Endodermal cell (in vitro differentiated cells): ENCODE measurements around the gene SCN8A. TPM values are rescaled to one million over a fixed set of nuclear protein-coding genes. Genes with fewer than 3 reads are reported as not detected.

Experiments used
- DNase-seq: peaks from one replicate; pipeline ENCODE4 v3.0.0-alpha.2; 2017
- H3K27ac ChIP-seq: 2 replicates; pipeline ENCODE4 v1.5.1; 2013; ENCODE audit warnings: mild to moderate bottlenecking, low read depth, low read length, moderate library complexity
- H3K27me3 ChIP-seq: 2 replicates; pipeline ENCODE4 v1.6.1; 2013; ENCODE audit warnings: mild to moderate bottlenecking, low read length, moderate library complexity; ENCODE audit not compliant: insufficient read depth, control insufficient read depth, poor library complexity, severe bottlenecking
- H3K36me3 ChIP-seq: 2 replicates; pipeline ENCODE4 v1.7.0; 2013; ENCODE audit warnings: mild to moderate bottlenecking, low read length, moderate library complexity; ENCODE audit not compliant: control insufficient read depth, insufficient read depth
- H3K4me1 ChIP-seq: one replicate; pipeline ENCODE4 v1.7.0; 2013; ENCODE audit warnings: low read length; ENCODE audit not compliant: control insufficient read depth, insufficient read depth
- H3K4me3 ChIP-seq: 2 replicates; pipeline ENCODE4 v1.5.1; 2013; ENCODE audit warnings: mild to moderate bottlenecking, low read length, moderate library complexity
- H3K9ac ChIP-seq: 2 replicates; pipeline ENCODE4 v1.6.1; 2013; ENCODE audit warnings: mild to moderate bottlenecking, low read length, moderate library complexity; ENCODE audit not compliant: poor library complexity, severe bottlenecking; ENCODE audit errors: extremely low read depth
- H3K9me3 ChIP-seq: 2 replicates; pipeline ENCODE4 v1.6.1; 2013; ENCODE audit warnings: mild to moderate bottlenecking, low read length, moderate library complexity; ENCODE audit not compliant: control insufficient read depth
- H3K27ac Mint-ChIP-seq: 2 replicates; pipeline ENCODE4 v1.8.0; 2020; ENCODE audit warnings: mixed read lengths
- H3K27me3 Mint-ChIP-seq: 2 replicates; pipeline ENCODE4 v1.8.0; 2021; ENCODE audit warnings: mild to moderate bottlenecking, mixed read lengths; ENCODE audit not compliant: insufficient read depth
- H3K36me3 Mint-ChIP-seq: 2 replicates; pipeline ENCODE4 v1.8.0; 2020; ENCODE audit warnings: low read depth, mixed read lengths
- H3K4me1 Mint-ChIP-seq: 2 replicates; pipeline ENCODE4 v1.8.0; 2020; ENCODE audit warnings: mixed read lengths
- H3K4me3 Mint-ChIP-seq: 2 replicates; pipeline ENCODE4 v1.8.0; 2020; ENCODE audit warnings: mild to moderate bottlenecking, moderate library complexity, mixed read lengths
- H3K9me3 Mint-ChIP-seq: 2 replicates; pipeline ENCODE4 v1.8.0; 2020; ENCODE audit warnings: mild to moderate bottlenecking, mixed read lengths
- WGBS, 2 experiments: methylation state at CpG; one replicate each; pipeline versions ENCODE4 v1.1.5 to v1.1.7; 2013; ENCODE audit warnings: missing lambda C conversion rate in 2 of 2, mixed read lengths in 1 of 2; ENCODE audit not compliant: insufficient coverage in 1 of 2, insufficient read length in 1 of 2; 5-methylcytosine and 5-hydroxymethylcytosine counted together
- total RNA-seq, 2 donors: library from RNA; stranded (reverse); fragmentation: NEBNext Ultra II Directional in 1 of 2; extraction: Animal tissue kit (Norgen Biotek cat#: 25700) in 1 of 2; gene quantifications; 2 replicates in 1 of 2; 3 replicates in 1 of 2; pipeline ENCODE4 v1.2.1, GENCODE V29; 2021
- TF ChIP-seq, protein P1 (sequence below): fragments of 200-600 bp; sonication (generic); conservative IDR thresholded peaks from 2 replicates; pipeline ENCODE4 v1.5.0; 2021; ENCODE audit warnings: antibody characterized with exemption, mild to moderate bottlenecking

SCN8A gene
- total RNA-seq, 2 donors from 2014 or later, result 9.5 to 9.7 TPM

DNA sequence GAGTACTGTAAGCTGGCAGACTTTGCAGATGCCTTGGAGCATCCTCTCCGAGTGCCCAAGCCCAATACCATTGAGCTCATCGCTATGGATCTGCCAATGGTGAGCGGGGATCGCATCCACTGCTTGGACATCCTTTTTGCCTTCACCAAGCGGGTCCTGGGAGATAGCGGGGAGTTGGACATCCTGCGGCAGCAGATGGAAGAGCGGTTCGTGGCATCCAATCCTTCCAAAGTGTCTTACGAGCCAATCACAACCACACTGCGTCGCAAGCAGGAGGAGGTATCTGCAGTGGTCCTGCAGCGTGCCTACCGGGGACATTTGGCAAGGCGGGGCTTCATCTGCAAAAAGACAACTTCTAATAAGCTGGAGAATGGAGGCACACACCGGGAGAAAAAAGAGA, 215.9 kb downstream of the SCN8A start:
- no peak for DNase-seq
- Histone ChIP-seq H3K27me3 (no peaks in the 10 kb centered on the region), H3K4me1 (no peaks in the 10 kb centered on the region), H3K36me3 (no peaks in the 10 kb centered on the region), H3K9ac (no peak overlapping the region), H3K9me3 (no peaks in the 10 kb centered on the region), H3K27ac (no peak overlapping the region), H3K4me3 (no peak overlapping the region)
- no peaks in the 10 kb centered on the region for H3K36me3 Mint-ChIP-seq
- H3K9me3 Mint-ChIP-seq, result no peaks in the 10 kb centered on the region
- no peaks in the 10 kb centered on the region for H3K27me3 Mint-ChIP-seq
- H3K4me1 Mint-ChIP-seq, result peaks cover 5% of the 10 kb centered on the region
- TF ChIP-seq, protein P1, sequence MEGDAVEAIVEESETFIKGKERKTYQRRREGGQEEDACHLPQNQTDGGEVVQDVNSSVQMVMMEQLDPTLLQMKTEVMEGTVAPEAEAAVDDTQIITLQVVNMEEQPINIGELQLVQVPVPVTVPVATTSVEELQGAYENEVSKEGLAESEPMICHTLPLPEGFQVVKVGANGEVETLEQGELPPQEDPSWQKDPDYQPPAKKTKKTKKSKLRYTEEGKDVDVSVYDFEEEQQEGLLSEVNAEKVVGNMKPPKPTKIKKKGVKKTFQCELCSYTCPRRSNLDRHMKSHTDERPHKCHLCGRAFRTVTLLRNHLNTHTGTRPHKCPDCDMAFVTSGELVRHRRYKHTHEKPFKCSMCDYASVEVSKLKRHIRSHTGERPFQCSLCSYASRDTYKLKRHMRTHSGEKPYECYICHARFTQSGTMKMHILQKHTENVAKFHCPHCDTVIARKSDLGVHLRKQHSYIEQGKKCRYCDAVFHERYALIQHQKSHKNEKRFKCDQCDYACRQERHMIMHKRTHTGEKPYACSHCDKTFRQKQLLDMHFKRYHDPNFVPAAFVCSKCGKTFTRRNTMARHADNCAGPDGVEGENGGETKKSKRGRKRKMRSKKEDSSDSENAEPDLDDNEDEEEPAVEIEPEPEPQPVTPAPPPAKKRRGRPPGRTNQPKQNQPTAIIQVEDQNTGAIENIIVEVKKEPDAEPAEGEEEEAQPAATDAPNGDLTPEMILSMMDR, result no peak
- 94% methylated on average over 7 to 16 of the region's 16 CpGs for WGBS, 2 experiments
- no peak overlapping the region for H3K27ac Mint-ChIP-seq
- H3K4me3 Mint-ChIP-seq, result no peak overlapping the region

DNA sequence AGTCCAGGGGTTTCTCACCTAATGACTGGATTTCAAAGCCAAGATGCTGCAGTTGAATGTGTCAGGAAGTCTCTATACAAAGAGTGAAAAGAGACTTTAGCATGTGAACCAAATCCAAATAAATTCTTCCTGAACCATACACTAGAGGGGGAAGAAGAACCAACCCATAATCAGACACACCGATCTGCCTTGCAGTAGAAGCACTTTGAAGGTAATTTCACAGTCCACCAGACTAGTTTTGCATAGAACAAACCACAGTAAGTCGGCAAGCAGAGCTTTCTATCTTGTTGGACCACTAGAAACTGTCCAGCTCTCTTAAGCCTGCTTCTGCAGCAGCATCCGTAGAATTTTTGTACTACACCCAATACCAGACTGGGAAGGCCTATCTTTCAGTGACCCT, 218.2 kb downstream of the SCN8A start:
- no peak overlapping the region for H3K9ac ChIP-seq
- H3K27me3 ChIP-seq, result peaks cover 10% of the 10 kb centered on the region
- H3K27ac Mint-ChIP-seq, result no peak overlapping the region
- no peak overlapping the region for H3K27ac ChIP-seq
- H3K9me3 ChIP-seq, result no peaks in the 10 kb centered on the region
- no peak for DNase-seq
- H3K4me3 ChIP-seq, result no peak overlapping the region
- TF ChIP-seq, protein P1, result peak; percentile 25
- H3K4me1 ChIP-seq, result no peaks in the 10 kb centered on the region
- 82 to 83% methylated on average over 1 to 3 of the region's 3 CpGs for WGBS, 2 experiments
- no peaks in the 10 kb centered on the region for H3K36me3 Mint-ChIP-seq
- no peaks in the 10 kb centered on the region for H3K36me3 ChIP-seq
- H3K27me3 Mint-ChIP-seq, result peaks cover 15% of the 10 kb centered on the region
- H3K9me3 Mint-ChIP-seq, result no peaks in the 10 kb centered on the region
- no peaks in the 10 kb centered on the region for H3K4me1 Mint-ChIP-seq
- H3K4me3 Mint-ChIP-seq, result no peak overlapping the region

DNA sequence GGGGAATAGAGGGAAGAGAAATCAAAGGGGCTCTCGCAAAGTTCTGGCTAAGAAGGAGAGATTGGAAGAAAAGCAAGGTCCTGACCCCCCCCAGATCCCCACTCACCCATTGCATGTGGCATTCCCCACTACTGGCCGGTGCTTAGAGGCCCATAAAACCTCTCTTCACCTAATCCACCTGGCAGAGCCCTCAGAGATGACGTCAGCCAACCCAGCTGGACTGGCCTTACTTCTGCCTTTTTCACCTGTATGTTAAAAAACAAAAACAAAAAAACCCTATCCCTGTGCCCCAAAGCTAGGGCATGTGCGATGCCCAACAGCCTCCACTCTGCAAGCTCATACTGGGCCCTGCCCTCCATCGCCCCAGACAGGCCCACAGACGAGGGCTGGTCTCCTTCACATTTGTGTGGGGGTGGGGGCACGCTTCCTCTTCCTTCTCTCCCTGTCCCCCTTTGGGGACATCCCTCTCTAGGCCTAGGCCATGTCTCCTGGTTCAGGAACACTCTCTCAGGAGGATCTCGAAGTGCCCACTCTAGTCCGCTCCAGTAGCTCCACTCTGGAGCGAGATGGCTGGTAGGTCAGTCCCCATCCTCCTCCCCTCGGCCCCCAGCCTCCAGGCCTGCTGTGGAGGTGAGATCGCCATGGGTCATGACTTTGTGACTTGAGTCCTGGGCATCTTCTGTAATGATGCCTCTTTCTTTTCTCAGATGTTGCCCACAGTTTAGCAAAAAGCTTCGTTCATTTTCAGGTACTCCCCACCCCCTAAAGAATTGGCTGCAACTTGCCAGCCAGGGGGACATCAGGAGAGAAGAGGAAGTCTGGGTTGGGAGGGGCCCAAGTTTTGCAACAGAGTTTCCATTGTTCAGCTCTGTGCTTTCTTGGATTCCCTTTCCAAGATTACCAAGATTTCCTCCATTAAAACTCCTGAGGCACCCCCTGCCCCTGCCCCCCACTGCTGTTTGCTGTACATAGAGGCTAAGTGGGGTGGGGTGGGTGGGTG, 220.5 kb downstream of the SCN8A start:
- Histone ChIP-seq H3K36me3 (no peaks in the 10 kb centered on the region), H3K4me3 (no peak overlapping the region), H3K4me1 (no peaks in the 10 kb centered on the region), H3K27me3 (peaks cover 28% of the 10 kb centered on the region), H3K9ac (no peak overlapping the region), H3K9me3 (no peaks in the 10 kb centered on the region), H3K27ac (no peak overlapping the region)
- no peak for DNase-seq
- Mint-ChIP-seq H3K4me1 (peaks cover 3% of the 10 kb centered on the region), H3K9me3 (no peaks in the 10 kb centered on the region), H3K36me3 (no peaks in the 10 kb centered on the region), H3K27me3 (peaks cover 34% of the 10 kb centered on the region), H3K27ac (no peak overlapping the region), H3K4me3 (no peak overlapping the region)
- WGBS, 2 experiments, result 87 to 94% methylated on average over 5 to 12 of the region's 13 CpGs
- TF ChIP-seq, protein P1, result no peak
